ENCODE measurements around the gene MAPK9. TPM values are rescaled to one million over a fixed set of nuclear protein-coding genes. Genes with fewer than 3 reads are reported as not detected.
"Not testable (repeated sequence)": the region's sequence is repeated elsewhere in the genome, so short reads cannot be mapped to it uniquely, and the experiment has no call there.

The MAPK9 gene
- total RNA-seq, 1 experiment from 2014 or later, result 38.6 TPM

GRCh38 chr5:180210961-180211760 lies 80.7 kb downstream of the MAPK9 start:
- H3T11ph ChIP-seq (ENCODE audit: low read length), result no peak overlapping the region
- H3K27me3 ChIP-seq (ENCODE audit: insufficient read depth, low read length), result peaks cover 7% of the 10 kb centered on the region; the same call in 1 of the 2 replicates
- peaks cover 38% of the 10 kb centered on the region for H3K27me3 Mint-ChIP-seq (ENCODE audit: low read depth)
- H3K23me2 ChIP-seq (ENCODE audit: insufficient read length, low read depth, low read length, poor library complexity, severe bottlenecking), result no peaks in the 10 kb centered on the region
- H3K27ac Mint-ChIP-seq, result no peak overlapping the region
- H4K5ac ChIP-seq (ENCODE audit: insufficient read length, low read depth, low read length), result no peak overlapping the region
- no peak overlapping the region for H3K23ac ChIP-seq (ENCODE audit: insufficient read length, low read depth, low read length)
- no peak overlapping the region for H2BK15ac ChIP-seq (ENCODE audit: low read depth, low read length)
- DNase-seq, result no peak
- H3K14ac ChIP-seq (ENCODE audit: insufficient read depth, low read length), result no peak overlapping the region
- H3K79me2 ChIP-seq (ENCODE audit: insufficient read depth, low read length), result no peaks in the 10 kb centered on the region
- H2AFZ ChIP-seq (ENCODE audit: low read length), result no peak overlapping the region
- no peak overlapping the region for H2BK120ac ChIP-seq (ENCODE audit: low read depth, low read length, poor library complexity, severe bottlenecking)
- H3K4me1 ChIP-seq (ENCODE audit: insufficient read depth, low read length), result no peaks in the 10 kb centered on the region
- no peak overlapping the region for H3K4ac ChIP-seq (ENCODE audit: low read depth, low read length)
- H3K27ac ChIP-seq (ENCODE audit: insufficient read length, low read depth, low read length), result no peak overlapping the region
- no peaks in the 10 kb centered on the region for H4K20me1 ChIP-seq (ENCODE audit: control insufficient read depth, insufficient read depth, insufficient read length)
- H2AK5ac ChIP-seq (ENCODE audit: insufficient read length, low read length), result no peak overlapping the region
- no peak overlapping the region for H2BK5ac ChIP-seq (ENCODE audit: insufficient read length, low read length)
- H3K56ac ChIP-seq (ENCODE audit: insufficient read length, low read depth, low read length), result no peak overlapping the region
- H4K8ac ChIP-seq (replicated peaks; ENCODE audit: insufficient read length, low read depth, low read length), result no peak overlapping the region
- no peak overlapping the region for H3K18ac ChIP-seq (ENCODE audit: insufficient read length, low read depth, low read length)
- no peak overlapping the region for H3K9ac ChIP-seq (ENCODE audit: extremely low read depth, insufficient read length, low read length)
- H4K91ac ChIP-seq (ENCODE audit: insufficient read length, low read depth, low read length), result no peak overlapping the region
- no peak for TF ChIP-seq CTCF (conservative IDR thresholded peaks at IDR 0.05)
- no peak overlapping the region for H2BK12ac ChIP-seq (ENCODE audit: insufficient read length, low read depth, low read length)
- no peaks in the 10 kb centered on the region for H3K79me1 ChIP-seq (ENCODE audit: insufficient read depth, low read depth, low read length, poor library complexity, severe bottlenecking)
- H3K4me2 ChIP-seq (ENCODE audit: insufficient read depth, insufficient read length, low read length), result no peak overlapping the region
- no CpG with 5 or more reads among the region's 16 CpGs for WGBS (ENCODE audit: extremely low coverage, insufficient read length, low lambda C conversion rate)
- H3K4me1 Mint-ChIP-seq, result peaks cover 9 to 10% of the 10 kb centered on the region in 2 experiments; a peak in 3 of 4 replicates
- H3K4me3 Mint-ChIP-seq, result peak overlapping the region in 1 of 2 experiments; percentile 26; a peak in 1 of 5 replicates
- peaks cover 0 to 9% of the 10 kb centered on the region in 2 experiments; a peak in 2 of 5 replicates for H3K9me3 Mint-ChIP-seq
- H2BK20ac ChIP-seq (ENCODE audit: low read depth, low read length, poor library complexity, severe bottlenecking), result no peak overlapping the region
- H3K9me3 ChIP-seq (ENCODE audit: control insufficient read depth, low read depth, low read length), result no peaks in the 10 kb centered on the region
- H3K36me3 Mint-ChIP-seq (ENCODE audit: insufficient read depth in 1 of 3, low read depth in 3 of 3), result no peaks in the 10 kb centered on the region; a peak in 1 of 7 replicates

GRCh38 chr5:180210077-180210476 lies 81.8 kb downstream of the MAPK9 start:
- H3K9me3 Mint-ChIP-seq; H2BK5ac ChIP-seq (ENCODE audit: insufficient read length, low read length); H3T11ph ChIP-seq (ENCODE audit: low read length); H4K20me1 ChIP-seq (ENCODE audit: control insufficient read depth, insufficient read depth, insufficient read length); H3K23ac ChIP-seq (ENCODE audit: insufficient read length, low read depth, low read length); H3K18ac ChIP-seq (ENCODE audit: insufficient read length, low read depth, low read length); H3K4me1 ChIP-seq (ENCODE audit: insufficient read depth, low read length); H4K5ac ChIP-seq (ENCODE audit: insufficient read length, low read depth, low read length); H3K79me1 ChIP-seq (ENCODE audit: insufficient read depth, low read depth, low read length, poor library complexity, severe bottlenecking); H3K9ac ChIP-seq (ENCODE audit: extremely low read depth, insufficient read length, low read length); H3K27ac ChIP-seq (ENCODE audit: insufficient read length, low read depth, low read length); H3K27me3 ChIP-seq (ENCODE audit: insufficient read depth, low read length); H3K4ac ChIP-seq (ENCODE audit: low read depth, low read length); H2AFZ ChIP-seq (ENCODE audit: low read length); H2BK15ac ChIP-seq (ENCODE audit: low read depth, low read length); H3K27ac Mint-ChIP-seq; H4K8ac ChIP-seq (replicated peaks; ENCODE audit: insufficient read length, low read depth, low read length); H2BK12ac ChIP-seq (ENCODE audit: insufficient read length, low read depth, low read length); H2BK120ac ChIP-seq (ENCODE audit: low read depth, low read length, poor library complexity, severe bottlenecking); H4K91ac ChIP-seq (ENCODE audit: insufficient read length, low read depth, low read length); H3K36me3 Mint-ChIP-seq (ENCODE audit: insufficient read depth in 1 of 3, low read depth in 3 of 3); DNase-seq; H3K14ac ChIP-seq (ENCODE audit: insufficient read depth, low read length); H2AK5ac ChIP-seq (ENCODE audit: insufficient read length, low read length); H3K56ac ChIP-seq (ENCODE audit: insufficient read length, low read depth, low read length); H3K4me2 ChIP-seq (ENCODE audit: insufficient read depth, insufficient read length, low read length); H3K23me2 ChIP-seq (ENCODE audit: insufficient read length, low read depth, low read length, poor library complexity, severe bottlenecking); H3K9me3 ChIP-seq (ENCODE audit: control insufficient read depth, low read depth, low read length); H2BK20ac ChIP-seq (ENCODE audit: low read depth, low read length, poor library complexity, severe bottlenecking); H3K79me2 ChIP-seq (ENCODE audit: insufficient read depth, low read length): not testable (repeated sequence)
- H3K27me3 Mint-ChIP-seq (ENCODE audit: low read depth), result peaks cover 36% of the 10 kb centered on the region
- peaks cover 9 to 10% of the 10 kb centered on the region in 2 experiments; a peak in 3 of 4 replicates for H3K4me1 Mint-ChIP-seq
- H3K4me3 Mint-ChIP-seq, result peak overlapping the region; percentile 51 to 77
- WGBS (ENCODE audit: extremely low coverage, insufficient read length, low lambda C conversion rate), result no CpG with 5 or more reads among the region's 12 CpGs

Data from H9 (cell line).